ENCODE results near the gene SDC4.

DNA sequence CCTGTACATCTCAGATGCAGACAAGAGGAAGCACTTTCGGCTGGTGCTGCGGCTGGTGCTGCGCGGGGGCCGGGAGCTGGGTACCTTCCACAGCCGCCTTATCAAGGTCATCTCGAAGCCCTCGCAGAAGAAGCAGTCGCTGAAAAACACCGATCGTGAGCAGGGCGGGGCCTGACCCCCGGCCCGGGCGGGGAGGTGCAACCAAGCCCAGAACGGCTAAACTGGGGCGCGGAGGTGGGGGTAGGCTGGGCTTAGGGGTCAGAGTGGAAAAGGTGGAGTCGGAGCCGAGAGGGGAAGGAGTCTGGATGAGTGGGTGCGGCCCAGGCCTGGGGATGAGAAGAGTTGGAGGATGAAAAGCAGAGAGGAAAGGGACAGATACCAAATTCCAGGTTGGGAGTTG lies 36.0 kb downstream of the SDC4 start:
- TF ChIP-seq, protein P1, sequence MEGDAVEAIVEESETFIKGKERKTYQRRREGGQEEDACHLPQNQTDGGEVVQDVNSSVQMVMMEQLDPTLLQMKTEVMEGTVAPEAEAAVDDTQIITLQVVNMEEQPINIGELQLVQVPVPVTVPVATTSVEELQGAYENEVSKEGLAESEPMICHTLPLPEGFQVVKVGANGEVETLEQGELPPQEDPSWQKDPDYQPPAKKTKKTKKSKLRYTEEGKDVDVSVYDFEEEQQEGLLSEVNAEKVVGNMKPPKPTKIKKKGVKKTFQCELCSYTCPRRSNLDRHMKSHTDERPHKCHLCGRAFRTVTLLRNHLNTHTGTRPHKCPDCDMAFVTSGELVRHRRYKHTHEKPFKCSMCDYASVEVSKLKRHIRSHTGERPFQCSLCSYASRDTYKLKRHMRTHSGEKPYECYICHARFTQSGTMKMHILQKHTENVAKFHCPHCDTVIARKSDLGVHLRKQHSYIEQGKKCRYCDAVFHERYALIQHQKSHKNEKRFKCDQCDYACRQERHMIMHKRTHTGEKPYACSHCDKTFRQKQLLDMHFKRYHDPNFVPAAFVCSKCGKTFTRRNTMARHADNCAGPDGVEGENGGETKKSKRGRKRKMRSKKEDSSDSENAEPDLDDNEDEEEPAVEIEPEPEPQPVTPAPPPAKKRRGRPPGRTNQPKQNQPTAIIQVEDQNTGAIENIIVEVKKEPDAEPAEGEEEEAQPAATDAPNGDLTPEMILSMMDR (tag by site-specific recombination; IDR thresholded peaks at IDR 0.05) = no peak
- no peak for TF ChIP-seq ZNF629 (tag by site-specific recombination; IDR thresholded peaks at IDR 0.05)
- TF ChIP-seq ZNF785 (tag by site-specific recombination; IDR thresholded peaks at IDR 0.05) = no peak
- TF ChIP-seq ZNF274 (IDR thresholded peaks at IDR 0.05; ENCODE audit: low read length) = no peak
- TF ChIP-seq ZNF274 (tag by site-specific recombination; IDR thresholded peaks at IDR 0.05; ENCODE audit: borderline replicate concordance) = no peak

All from HEK293 (cell line).